ENCODE results near the gene PRKCH.

The PRKCH gene

GRCh38 chr14:61470261-61470960 lies 149.0 kb downstream of the PRKCH start:
- Histone ChIP-seq H3K27me3 (no peaks in the 10 kb centered on the region), H3K4me3 (peak overlapping the region; percentile 7 to 26), H3K27ac (peak overlapping the region; percentile 48 to 63), H3K36me3 (no peaks in the 10 kb centered on the region), H3K4me1 (peaks cover 0 to 47% (median 22%) of the 10 kb centered on the region in 4 donors), H3K9me3 (no peaks in the 10 kb centered on the region)
- DNase-seq: peak in 1 of 2 donors; percentile 30
- intact Hi-C loops (cut with DNase I; ENCODE audit: low total_unique reads): loop anchor here (5.0 to 10.0 kb wide), 2 partner anchors 74 to 227 kb away; partner anchors contain the start of gene HIF1A
- TF ChIP-seq CTCF (IDR thresholded peaks at IDR 0.05): no peak

- Histone ChIP-seq H3K36me3 (no peaks in the 10 kb centered on the region), H3K27me3 (no peaks in the 10 kb centered on the region), H3K4me3 (no peak overlapping the region), H3K9me3 (no peaks in the 10 kb centered on the region), H3K4me1 (peaks cover 0 to 50% (median 22%) of the 10 kb centered on the region in 4 donors), H3K27ac (peak overlapping the region; percentile 48 to 63)
- no peak for DNase-seq
- intact Hi-C loops (cut with DNase I; ENCODE audit: low total_unique reads): loop anchor here (5.0 to 10.0 kb wide), 2 partner anchors 74 to 226 kb away; partner anchors contain the start of gene HIF1A
- TF ChIP-seq CTCF (IDR thresholded peaks at IDR 0.05): no peak
Measured at GRCh38 chr14:61470961-61471293, 149.5 kb downstream of the PRKCH start.

GRCh38 chr14:61471297-61472005 lies 150.1 kb downstream of the PRKCH start:
- peak overlapping the region; percentile 38 to 43 for H3K4me3 ChIP-seq
- DNase-seq: peak in 1 of 2 donors; percentile 12
- H3K27ac ChIP-seq: peak overlapping the region; percentile 48 to 63
- no peak for TF ChIP-seq CTCF (IDR thresholded peaks at IDR 0.05)
- no peaks in the 10 kb centered on the region for H3K9me3 ChIP-seq
- intact Hi-C loops (cut with DNase I; ENCODE audit: low total_unique reads): loop anchor here (5.0 to 10.0 kb wide), 2 partner anchors 73 to 226 kb away; partner anchors contain the start of gene HIF1A
- peaks cover 0 to 50% (median 27%) of the 10 kb centered on the region in 4 donors for H3K4me1 ChIP-seq
- H3K36me3 ChIP-seq: no peaks in the 10 kb centered on the region
- H3K27me3 ChIP-seq: no peaks in the 10 kb centered on the region

GRCh38 chr14:61472011-61472672 lies 150.8 kb downstream of the PRKCH start:
- intact Hi-C loops (cut with DNase I; ENCODE audit: low total_unique reads): loop anchor here (5.0 to 10.0 kb wide), 2 partner anchors 73 to 225 kb away; partner anchors contain the start of gene HIF1A
- H3K9me3 ChIP-seq: no peaks in the 10 kb centered on the region
- H3K27me3 ChIP-seq: no peaks in the 10 kb centered on the region
- peak in 1 of 2 donors; percentile 20 for DNase-seq
- no peak for TF ChIP-seq CTCF (IDR thresholded peaks at IDR 0.05)
- H3K36me3 ChIP-seq: no peaks in the 10 kb centered on the region
- peaks cover 0 to 53% (median 31%) of the 10 kb centered on the region in 4 donors for H3K4me1 ChIP-seq
- peak overlapping the region; percentile 38 to 43 for H3K4me3 ChIP-seq
- peak overlapping the region; percentile 48 to 63 for H3K27ac ChIP-seq

- H3K27me3 ChIP-seq: no peaks in the 10 kb centered on the region
- no peaks in the 10 kb centered on the region for H3K36me3 ChIP-seq
- H3K4me1 ChIP-seq: peaks cover 0 to 61% (median 38%) of the 10 kb centered on the region in 4 donors
- no peak for TF ChIP-seq CTCF (IDR thresholded peaks at IDR 0.05)
- intact Hi-C loops (cut with DNase I; ENCODE audit: low total_unique reads): loop anchor here (5.0 to 10.0 kb wide), 2 partner anchors 72 to 224 kb away; partner anchors contain the start of gene HIF1A
- no peaks in the 10 kb centered on the region for H3K9me3 ChIP-seq
- H3K4me3 ChIP-seq: no peak overlapping the region
- H3K27ac ChIP-seq: peak overlapping the region; percentile 48 to 63
- no peak for DNase-seq
Measured at GRCh38 chr14:61472801-61473376, 151.5 kb downstream of the PRKCH start.

Data from tibial artery (tissue), 4 donors.